ENCODE measurements around the gene PRICKLE1.

PRICKLE1 gene

DNA sequence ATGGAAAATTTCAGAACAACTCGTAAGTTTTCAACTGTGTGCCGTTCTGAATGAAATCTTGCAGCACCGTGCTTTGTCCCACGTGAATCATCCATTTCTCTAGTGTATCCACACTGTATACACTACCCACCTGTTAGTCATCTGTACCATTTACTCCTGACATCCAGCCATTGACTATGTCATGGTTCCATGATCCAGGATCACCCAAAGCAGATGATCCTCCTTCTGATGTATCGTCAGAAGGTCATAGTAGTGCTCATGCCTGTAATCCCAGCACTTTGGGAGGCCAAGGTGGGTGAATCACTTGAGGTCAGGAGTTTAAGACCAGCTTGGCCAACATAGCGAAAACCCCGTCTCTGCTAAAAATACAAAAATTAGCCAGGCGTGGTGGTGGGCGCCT lies 140.7 kb downstream of the PRICKLE1 start:
- peak; percentile 70 for DNase-seq (ENCODE audit: low spot score)

DNA sequence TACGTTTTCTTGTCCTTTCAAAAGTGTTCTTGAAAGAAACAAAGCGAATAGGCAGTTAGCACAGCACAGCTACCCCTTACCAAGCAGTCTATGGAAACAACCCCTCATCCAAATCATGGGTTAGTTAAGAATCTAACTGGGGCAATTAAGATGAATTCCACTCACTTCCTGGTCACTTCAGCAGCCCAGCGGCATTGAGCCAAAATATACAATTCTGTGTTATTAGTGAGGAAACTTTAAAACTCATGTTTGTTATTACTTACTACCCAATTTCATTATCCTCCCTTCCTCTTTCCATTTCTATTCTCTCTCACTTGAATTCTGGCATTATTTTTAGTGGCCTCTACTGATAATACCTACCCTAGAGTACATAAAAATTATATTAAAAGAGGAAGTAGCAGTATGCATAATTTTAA lies 142.2 kb downstream of the PRICKLE1 start:
- no peak for DNase-seq (ENCODE audit: low spot score)

DNA sequence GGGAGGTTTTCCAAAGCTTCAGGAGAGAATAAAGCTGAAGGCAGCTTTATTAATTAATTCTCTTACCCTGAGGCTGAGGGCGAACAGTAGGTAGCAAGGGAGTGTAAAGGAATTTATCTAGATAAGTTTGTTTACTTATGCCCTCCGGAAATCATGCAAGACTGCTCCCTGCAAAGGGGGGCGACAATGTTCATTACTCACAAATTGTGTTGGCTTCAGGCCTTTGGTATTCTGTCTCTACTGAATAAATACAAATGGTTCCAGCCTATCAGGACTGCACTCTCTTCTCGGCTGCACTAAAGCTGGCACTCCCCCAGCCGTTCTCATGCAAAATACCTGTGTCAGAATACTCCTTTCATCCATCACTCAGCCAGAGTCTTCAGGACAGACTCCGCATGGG lies 142.8 kb downstream of the PRICKLE1 start:
- peak; percentile 54 for DNase-seq (ENCODE audit: low spot score)

DNA sequence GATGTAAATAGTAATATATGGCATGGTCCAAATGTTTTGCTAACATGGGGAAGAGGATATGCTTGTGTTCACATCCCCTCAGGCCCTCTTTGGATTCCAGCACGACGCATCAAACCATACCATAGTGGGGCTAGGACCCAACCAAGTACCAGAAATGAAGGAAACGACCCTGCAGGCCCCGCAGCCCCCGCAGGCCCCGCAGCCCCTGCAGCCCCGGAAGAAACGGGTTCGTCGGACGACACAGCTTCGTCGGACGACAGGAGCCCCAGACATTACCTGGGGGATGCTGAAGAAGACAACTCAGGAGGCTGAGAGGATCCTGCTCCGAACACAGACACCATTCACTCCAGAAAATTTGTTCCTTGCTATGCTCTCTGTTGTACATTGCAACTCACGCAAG lies 143.7 kb downstream of the PRICKLE1 start:
- DNase-seq (ENCODE audit: low spot score) = no peak

DNA sequence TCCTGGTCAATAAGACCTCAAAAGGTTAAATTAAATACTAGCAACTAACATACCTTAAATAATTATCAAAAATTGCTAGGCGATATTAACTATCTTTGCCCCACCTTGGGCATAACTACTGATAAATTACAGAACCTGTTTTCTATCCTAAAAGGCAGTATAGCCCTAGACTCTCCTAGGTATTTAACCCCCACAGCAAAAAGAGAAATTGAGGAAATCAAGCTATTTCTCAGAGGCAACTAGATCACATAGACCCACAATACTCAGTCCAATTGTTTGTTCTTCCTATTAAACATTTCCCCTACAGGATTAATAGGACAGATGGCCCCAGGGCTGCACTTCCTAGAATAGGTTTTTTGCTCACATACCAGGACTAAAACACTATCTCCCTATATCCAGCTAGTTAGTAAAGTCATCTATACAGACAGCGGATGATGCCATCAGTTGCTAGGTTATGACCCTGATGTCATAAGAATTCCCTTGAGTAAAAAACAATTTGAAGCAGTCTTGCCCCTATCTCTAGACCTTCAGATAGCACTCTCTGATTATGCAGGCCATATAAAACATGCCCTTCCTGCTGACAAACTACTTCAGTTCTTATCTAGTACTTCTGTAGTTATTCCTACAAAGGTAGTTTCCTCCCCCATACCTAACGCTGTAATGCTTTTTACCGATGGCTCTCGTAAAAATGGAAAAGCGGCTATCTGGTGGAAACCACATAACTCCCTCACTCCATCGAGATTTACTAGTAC lies 145.2 kb downstream of the PRICKLE1 start:
- DNase-seq (ENCODE audit: low spot score) = no peak

DNA sequence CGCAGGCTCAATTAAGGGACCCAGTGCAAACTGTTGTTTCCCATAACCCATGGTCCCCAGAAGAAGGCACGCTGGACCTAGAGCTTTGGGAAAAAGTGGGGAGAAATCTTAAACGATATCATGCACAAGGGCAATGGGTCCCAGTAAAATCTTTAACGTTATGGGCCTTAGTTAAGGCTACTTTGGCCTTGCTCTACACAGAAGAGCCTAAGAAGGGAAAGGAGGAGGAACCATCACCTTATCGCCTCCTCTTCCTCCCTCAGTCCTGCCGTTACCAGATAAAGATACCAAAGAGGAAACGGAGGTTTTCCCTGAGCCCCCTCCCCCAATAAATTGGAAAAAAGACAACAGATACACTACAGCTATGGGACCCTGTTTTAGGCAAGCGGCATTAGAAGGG lies 146.7 kb downstream of the PRICKLE1 start:
- DNase-seq (ENCODE audit: low spot score) = no peak

DNA sequence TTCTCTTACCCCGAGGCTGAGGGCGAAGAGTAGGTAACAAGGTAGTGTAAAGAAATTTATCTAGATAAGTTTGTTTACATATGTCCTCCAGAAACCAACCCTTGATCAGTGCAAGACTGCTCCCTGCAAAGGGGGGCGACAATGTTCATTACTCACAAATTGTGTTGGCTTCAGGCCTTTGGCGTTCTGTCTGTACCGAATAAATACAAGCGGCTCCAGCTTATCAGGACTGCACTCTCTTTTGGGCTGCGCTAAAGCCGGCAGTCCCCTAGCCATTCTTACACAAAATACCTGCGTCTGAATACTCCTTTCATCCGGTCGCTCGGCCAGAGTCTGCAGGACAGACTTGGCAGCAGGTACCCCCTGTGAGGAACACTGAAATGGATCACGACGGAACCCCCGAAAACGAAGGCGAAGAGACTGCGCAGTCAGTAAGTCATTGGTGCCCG lies 147.2 kb downstream of the PRICKLE1 start:
- no peak for DNase-seq (ENCODE audit: low spot score)

DNA sequence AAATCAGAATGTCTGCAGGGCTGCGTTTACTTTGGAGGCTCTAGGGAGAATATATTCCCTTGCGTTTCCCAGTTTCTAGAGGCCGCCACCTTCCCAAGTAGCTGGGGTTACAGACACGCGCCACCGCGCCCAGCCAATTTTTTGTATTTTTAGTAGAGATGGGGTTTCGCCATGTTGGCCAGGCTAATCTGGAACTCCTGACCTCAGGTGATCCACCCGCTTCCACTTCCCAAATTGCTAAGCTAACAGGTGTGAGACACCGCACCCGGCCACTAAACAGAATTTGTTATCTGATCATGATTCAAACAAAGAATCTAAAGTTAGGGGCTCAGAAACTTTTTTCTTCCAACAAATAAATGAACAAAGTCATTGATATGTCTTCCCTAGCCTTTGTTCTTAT lies 148.9 kb downstream of the PRICKLE1 start:
- DNase-seq (ENCODE audit: low spot score) = no peak

DNA sequence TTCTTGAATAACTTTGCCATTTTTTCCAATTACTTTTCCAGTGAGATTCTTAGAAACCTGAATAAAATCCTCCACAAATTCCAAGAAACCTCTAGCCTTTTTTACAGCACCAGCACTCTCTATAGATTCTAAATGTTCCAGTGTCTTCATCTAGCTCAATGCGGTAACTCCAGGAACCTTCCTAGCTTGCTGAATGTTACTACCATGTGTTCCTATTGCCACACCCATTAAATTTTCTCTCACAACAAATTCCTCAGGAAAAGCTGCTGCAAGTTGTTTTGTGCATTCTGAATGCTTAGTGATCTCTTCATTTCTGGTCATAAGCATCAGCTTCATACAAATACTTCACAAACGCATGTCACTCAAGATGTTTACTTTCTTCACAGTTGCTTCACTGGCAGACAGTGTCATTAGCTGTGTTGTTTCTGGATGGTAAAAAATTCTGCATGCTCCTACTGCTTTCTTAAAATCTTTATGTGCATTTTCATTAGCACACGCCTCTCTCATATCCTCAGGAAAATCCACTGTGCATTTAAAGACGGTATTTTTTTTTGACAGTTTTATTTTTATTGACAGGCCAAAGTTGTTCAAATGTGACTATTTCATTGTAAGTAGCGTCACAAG lies 156.9 kb downstream of the PRICKLE1 start:
- no peak for DNase-seq (ENCODE audit: low spot score)

DNA sequence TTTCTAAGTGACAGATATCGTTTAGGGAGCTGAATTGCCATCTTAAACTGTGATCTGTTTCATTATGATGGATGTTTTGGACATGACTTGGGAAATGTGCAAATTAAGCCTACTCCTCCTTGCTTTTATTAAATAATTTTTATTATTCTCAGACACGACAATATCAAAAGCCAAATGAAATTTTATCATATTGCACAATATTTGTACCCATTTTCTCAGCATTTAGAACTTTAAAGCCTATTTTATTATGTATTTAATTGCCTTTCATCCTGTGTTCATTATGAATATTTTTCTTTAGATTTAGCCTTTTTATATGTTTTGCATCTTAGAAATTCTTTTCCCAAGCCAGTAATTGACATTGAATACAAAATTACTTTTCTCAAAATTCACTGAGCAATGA lies 160.7 kb downstream of the PRICKLE1 start:
- no peak for DNase-seq (ENCODE audit: low spot score)

DNA sequence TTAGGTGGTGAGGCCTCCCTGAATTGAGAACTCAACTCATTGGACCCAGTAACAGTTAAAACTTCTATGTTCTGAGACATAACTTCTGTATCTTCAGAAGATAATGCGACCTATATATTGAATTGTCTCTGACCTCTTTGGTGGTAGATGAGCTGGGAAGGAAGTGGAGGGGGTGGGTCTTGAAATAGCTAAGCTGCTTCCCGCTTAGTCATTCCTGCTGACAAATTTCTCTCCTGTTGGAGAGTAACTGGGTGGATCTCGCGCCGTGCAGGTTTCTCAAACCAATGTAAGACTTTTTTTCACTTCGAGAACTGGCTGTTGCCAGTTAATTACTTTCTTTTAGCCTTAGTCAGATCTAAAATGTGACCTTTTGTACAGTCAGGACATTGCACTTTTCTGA lies 162.8 kb downstream of the PRICKLE1 start:
- DNase-seq (ENCODE audit: low spot score) = peak; percentile 82

DNA sequence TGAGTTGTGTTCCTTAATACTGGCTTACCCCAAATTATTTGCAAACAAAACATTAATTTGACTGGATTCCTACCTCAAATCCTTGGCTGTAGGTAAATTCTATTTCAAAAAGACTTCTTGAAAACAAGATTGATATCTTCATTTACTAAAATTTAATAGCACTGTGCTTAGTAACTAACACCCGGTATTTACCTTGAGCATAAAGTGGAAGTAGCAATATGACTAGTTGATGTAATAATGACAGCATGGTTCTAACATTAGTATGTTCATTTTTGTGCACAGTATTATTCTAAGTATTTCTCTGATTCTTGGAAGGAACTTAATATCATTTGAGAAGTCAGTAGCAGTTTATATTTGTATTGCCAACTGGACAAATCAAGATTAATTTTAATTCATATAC lies 166.8 kb downstream of the PRICKLE1 start:
- no peak for DNase-seq (ENCODE audit: low spot score)

DNA sequence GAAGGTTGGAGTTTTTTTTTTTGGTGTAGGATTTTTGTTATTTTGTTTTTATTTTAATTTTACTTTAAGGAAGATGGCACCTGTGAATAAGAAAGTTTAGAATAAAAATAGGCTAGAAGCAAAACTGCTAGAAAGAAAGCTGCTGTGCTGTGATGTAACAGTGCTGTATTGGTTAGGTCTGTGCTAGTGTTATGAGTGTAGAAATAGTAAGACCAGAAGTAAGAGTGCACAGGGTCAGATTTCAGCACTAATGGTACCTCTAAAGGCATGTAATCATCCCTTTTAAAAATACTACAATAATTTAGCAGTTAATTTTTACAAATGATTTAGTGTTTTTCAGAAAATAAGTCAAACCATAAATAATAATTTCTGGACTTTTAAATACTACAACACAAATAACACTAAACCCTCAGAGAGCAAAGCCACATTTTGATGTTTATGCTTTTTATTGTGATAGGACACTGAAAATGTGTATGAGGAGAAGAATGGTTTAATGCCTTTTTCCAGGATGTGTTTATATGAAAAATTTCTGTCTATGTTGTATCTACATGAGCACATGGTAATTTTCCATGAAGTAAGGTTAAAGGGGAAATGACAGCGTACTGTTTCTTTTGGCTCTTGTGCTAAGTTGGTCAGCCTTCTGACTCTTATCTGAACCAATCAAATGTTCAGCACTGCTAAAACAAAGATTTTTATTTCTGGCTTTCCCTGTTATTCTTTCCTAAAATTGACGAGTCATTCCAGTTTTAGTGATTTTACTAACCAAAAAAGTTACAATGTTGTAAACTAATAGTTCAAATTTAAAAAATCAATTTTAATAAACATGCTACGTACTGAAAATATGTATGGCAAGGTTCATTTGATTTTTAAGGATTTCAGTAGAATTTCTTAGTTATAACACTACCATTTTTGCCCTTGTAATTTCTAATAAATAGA lies 167.4 kb downstream of the PRICKLE1 start:
- DNase-seq (ENCODE audit: low spot score) = no peak

DNA sequence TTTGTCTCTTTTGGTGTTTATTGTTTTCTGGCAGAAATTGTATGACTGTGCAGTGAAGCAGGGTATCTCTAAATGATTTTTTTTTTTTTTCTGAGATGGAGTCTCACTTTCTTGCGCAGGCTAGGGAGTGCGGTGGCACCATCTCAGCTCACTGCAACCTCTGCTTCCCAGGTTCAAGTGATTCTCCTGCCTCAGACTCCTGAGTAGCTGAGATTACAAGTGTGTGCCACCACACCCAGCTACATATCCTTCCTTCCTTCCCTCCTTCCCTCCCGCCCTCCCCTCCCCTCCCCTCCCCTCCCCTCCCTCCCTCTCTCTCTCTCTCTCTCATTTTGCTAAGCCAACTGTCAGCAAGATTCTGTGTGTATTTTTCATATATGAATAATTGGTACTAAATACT lies 169.2 kb downstream of the PRICKLE1 start:
- no peak for DNase-seq (ENCODE audit: low spot score)

DNA sequence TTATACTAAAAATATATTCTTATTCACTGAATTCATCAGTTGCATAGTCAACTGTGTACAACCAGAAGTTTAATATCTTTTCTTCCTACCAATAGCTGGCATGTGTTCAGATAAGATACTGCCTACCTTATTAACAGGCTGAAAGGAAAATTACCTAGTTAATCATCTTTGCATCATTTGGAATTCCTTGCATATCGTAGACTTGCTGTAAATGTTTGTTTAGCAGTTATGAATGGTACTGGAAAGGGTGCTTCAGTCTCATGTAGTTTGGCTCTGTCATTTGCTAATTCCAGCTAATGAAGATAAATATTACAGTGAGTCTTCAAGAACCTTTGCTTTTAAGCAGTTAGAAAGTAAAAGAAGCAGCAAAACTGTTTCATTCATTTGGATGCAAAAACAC lies 179.2 kb downstream of the PRICKLE1 start:
- peak; percentile 21 for DNase-seq (ENCODE audit: low spot score)

DNA sequence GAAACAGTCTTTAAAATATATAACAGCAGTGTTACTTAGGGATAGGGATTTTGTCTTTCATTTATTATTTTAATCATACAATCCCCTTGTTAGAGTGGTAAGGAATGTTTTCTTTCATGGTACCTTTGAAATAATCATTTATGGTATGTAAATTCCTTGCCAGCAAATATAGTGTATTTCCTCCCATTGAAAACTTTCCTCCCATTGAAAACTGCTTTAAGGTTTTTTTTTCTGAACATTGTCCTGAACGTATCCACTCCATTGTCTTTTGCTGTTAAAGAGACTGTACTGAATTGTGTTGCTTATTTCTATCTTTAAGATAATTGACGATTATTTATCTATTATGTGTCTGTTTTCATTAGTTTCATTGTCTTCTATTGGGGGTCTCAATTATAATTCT lies 180.1 kb downstream of the PRICKLE1 start:
- no peak for DNase-seq (ENCODE audit: low spot score)

DNA sequence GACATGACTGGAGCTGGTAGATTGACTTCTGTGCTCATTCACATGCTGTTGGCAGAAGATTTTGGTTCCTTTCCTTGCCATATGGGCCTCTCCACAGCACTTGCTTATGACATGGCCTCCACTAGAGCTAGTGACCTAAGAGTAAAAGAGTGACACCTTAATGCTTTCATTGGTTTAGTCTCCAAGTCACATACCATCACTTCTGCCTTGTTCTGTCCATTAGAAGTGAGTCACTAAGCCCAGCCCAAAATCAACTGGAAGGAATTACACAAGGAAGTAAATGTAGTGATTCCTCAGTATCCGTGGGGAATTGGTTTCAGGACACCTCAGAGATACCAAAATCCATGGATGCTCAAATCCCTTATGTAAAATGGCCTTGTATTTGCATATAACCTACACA lies 182.2 kb downstream of the PRICKLE1 start:
- DNase-seq (ENCODE audit: low spot score) = peak; percentile 72
